ENCODE measurements around the gene CHAF1A. TPM values are rescaled to one million over a fixed set of nuclear protein-coding genes. Genes with fewer than 3 reads are reported as not detected.
A peak's percentile ranks its signal among the peaks of the same experiment; 100 is the strongest.

The CHAF1A gene
- total RNA-seq, 8 experiments from 2014 or later: 2.3 to 36.2 (median 3.1) TPM

- 57 to 94% (median 88%) methylated on average over 1 to 18 of the region's 32 CpGs; no CpG with 5 or more reads in 4 of the 10 experiments for WGBS, 10 experiments
- peak in 2 of 8 experiments; percentile 3 to 4 for ATAC-seq (replicated peaks in 6 of 8)
- H3K4me1 ChIP-seq (replicated peaks in 1 of 2): no peaks in the 10 kb centered on the region
- in situ Hi-C loops (cut with MboI; ENCODE audit: low pct_unique_long_range_greater_than_20kb in 2 of 9, low sequenced_read_pairs in 9 of 9, unreplicated experiment in 9 of 9): no loop called here
- peak overlapping the region in 1 of 2 donors; percentile 37 for H3K27ac ChIP-seq
- H3K4me3 ChIP-seq: no peak overlapping the region
Observed at GRCh38 chr19:4362101-4362828, 40.2 kb upstream of the CHAF1A start.

- in situ Hi-C loops (cut with MboI; ENCODE audit: low pct_unique_long_range_greater_than_20kb in 2 of 9, low sequenced_read_pairs in 9 of 9, unreplicated experiment in 9 of 9): no loop called here
- Histone ChIP-seq H3K27ac (peak overlapping the region in 1 of 2 donors; percentile 24), H3K4me3 (no peak overlapping the region), H3K4me1 (replicated peaks in 1 of 2) (no peaks in the 10 kb centered on the region)
- ATAC-seq (replicated peaks in 6 of 8): peak in 3 of 8 experiments; percentile 3 to 11 (median 4)
- 88% methylated on average over 3 of the region's 22 CpGs; no CpG with 5 or more reads in 9 of the 10 experiments for WGBS, 10 experiments
Observed at GRCh38 chr19:4362831-4363545, 39.5 kb upstream of the CHAF1A start.

GRCh38 chr19:4363571-4364304 is 38.7 kb upstream of the CHAF1A start:
- H3K27ac ChIP-seq: peak overlapping the region in 1 of 2 donors; percentile 24
- 80 to 100% (median 96%) methylated on average over 3 to 10 of the region's 26 CpGs; no CpG with 5 or more reads in 5 of the 10 experiments for WGBS, 10 experiments
- H3K4me3 ChIP-seq: no peak overlapping the region
- no peak for ATAC-seq (replicated peaks in 6 of 8)
- in situ Hi-C loops (cut with MboI; ENCODE audit: low pct_unique_long_range_greater_than_20kb in 2 of 9, low sequenced_read_pairs in 9 of 9, unreplicated experiment in 9 of 9): no loop called here
- peaks cover 0 to 1% of the 10 kb centered on the region in 2 donors for H3K4me1 ChIP-seq (replicated peaks in 1 of 2)

GRCh38 chr19:4365341-4365740 is 37.1 kb upstream of the CHAF1A start:
- H3K4me3 ChIP-seq: no peak overlapping the region
- 83 to 98% (median 90%) methylated on average over 4 to 8 of the region's 16 CpGs; no CpG with 5 or more reads in 7 of the 10 experiments for WGBS, 10 experiments
- no peak for ATAC-seq (replicated peaks in 6 of 8)
- in situ Hi-C loops (cut with MboI; ENCODE audit: low pct_unique_long_range_greater_than_20kb in 2 of 9, low sequenced_read_pairs in 9 of 9, unreplicated experiment in 9 of 9): no loop called here
- peaks cover 14 to 17% of the 10 kb centered on the region in 2 donors for H3K4me1 ChIP-seq (replicated peaks in 1 of 2)
- H3K27ac ChIP-seq: no peak overlapping the region

GRCh38 chr19:4365791-4366665 is 36.4 kb upstream of the CHAF1A start:
- in situ Hi-C loops (cut with MboI; ENCODE audit: low pct_unique_long_range_greater_than_20kb in 2 of 9, low sequenced_read_pairs in 9 of 9, unreplicated experiment in 9 of 9): no loop called here
- WGBS, 10 experiments: 100% methylated on average over 1 to 3 of the region's 19 CpGs; no CpG with 5 or more reads in 7 of the 10 experiments
- no peak overlapping the region for H3K4me3 ChIP-seq

GRCh38 chr19:4366666-4367335 is 35.6 kb upstream of the CHAF1A start:
- Histone ChIP-seq H3K4me1 (replicated peaks in 1 of 2) (peaks cover 15 to 19% of the 10 kb centered on the region in 2 donors), H3K4me3 (no peak overlapping the region), H3K27ac (no peak overlapping the region)
- WGBS, 10 experiments: 100% methylated on average over 1 to 3 of the region's 16 CpGs; no CpG with 5 or more reads in 7 of the 10 experiments
- ATAC-seq (replicated peaks in 6 of 8): no peak
- in situ Hi-C loops (cut with MboI; ENCODE audit: low pct_unique_long_range_greater_than_20kb in 2 of 9, low sequenced_read_pairs in 9 of 9, unreplicated experiment in 9 of 9): no loop called here

More at GRCh38 chr19:4365791-4366665, 36.4 kb upstream of the CHAF1A start:
- ATAC-seq (replicated peaks in 6 of 8): no peak
- peaks cover 15 to 19% of the 10 kb centered on the region in 2 donors for H3K4me1 ChIP-seq (replicated peaks in 1 of 2)
- no peak overlapping the region for H3K27ac ChIP-seq

GRCh38 chr19:4367336-4367723 is 35.1 kb upstream of the CHAF1A start:
- H3K4me3 ChIP-seq: no peak overlapping the region
- 20 to 100% (median 81%) methylated on average over 1 to 5 of the region's 10 CpGs; no CpG with 5 or more reads in 6 of the 10 experiments for WGBS, 10 experiments
- H3K27ac ChIP-seq: peak overlapping the region in 1 of 2 donors; percentile 13
- no peak for ATAC-seq (replicated peaks in 6 of 8)
- in situ Hi-C loops (cut with MboI; ENCODE audit: low pct_unique_long_range_greater_than_20kb in 2 of 9, low sequenced_read_pairs in 9 of 9, unreplicated experiment in 9 of 9): no loop called here
- peaks cover 15 to 19% of the 10 kb centered on the region in 2 donors for H3K4me1 ChIP-seq (replicated peaks in 1 of 2)

GRCh38 chr19:4367781-4368127 is 34.7 kb upstream of the CHAF1A start:
- peak in 1 of 8 experiments; percentile 3 for ATAC-seq (replicated peaks in 6 of 8)
- Histone ChIP-seq H3K4me3 (no peak overlapping the region), H3K4me1 (replicated peaks in 1 of 2) (peaks cover 15 to 19% of the 10 kb centered on the region in 2 donors), H3K27ac (peak overlapping the region in 1 of 2 donors; percentile 13)
- in situ Hi-C loops (cut with MboI; ENCODE audit: low pct_unique_long_range_greater_than_20kb in 2 of 9, low sequenced_read_pairs in 9 of 9, unreplicated experiment in 9 of 9): no loop called here
- 80 to 100% (median 96%) methylated on average over 2 to 4 of the region's 13 CpGs; no CpG with 5 or more reads in 7 of the 10 experiments for WGBS, 10 experiments

- Histone ChIP-seq H3K4me3 (no peak overlapping the region), H3K27ac (peak overlapping the region in 1 of 2 donors; percentile 55), H3K4me1 (replicated peaks in 1 of 2) (peaks cover 15 to 19% of the 10 kb centered on the region in 2 donors)
- 53 to 100% (median 89%) methylated on average over 1 to 11 of the region's 19 CpGs; no CpG with 5 or more reads in 6 of the 10 experiments for WGBS, 10 experiments
- in situ Hi-C loops (cut with MboI; ENCODE audit: low pct_unique_long_range_greater_than_20kb in 2 of 9, low sequenced_read_pairs in 9 of 9, unreplicated experiment in 9 of 9): no loop called here
- ATAC-seq (replicated peaks in 6 of 8): peak in 1 of 8 experiments; percentile 25
Observed at GRCh38 chr19:4368128-4368820, 34.2 kb upstream of the CHAF1A start.

- in situ Hi-C loops (cut with MboI; ENCODE audit: low pct_unique_long_range_greater_than_20kb in 2 of 9, low sequenced_read_pairs in 9 of 9, unreplicated experiment in 9 of 9): no loop called here
Observed at GRCh38 chr19:4369109-4369887, 33.1 kb upstream of the CHAF1A start.

GRCh38 chr19:4369888-4370260 is 32.6 kb upstream of the CHAF1A start:
- Histone ChIP-seq H3K4me1 (replicated peaks in 1 of 2) (peaks cover 29 to 32% of the 10 kb centered on the region in 2 donors), H3K27ac (peak overlapping the region in 1 of 2 donors; percentile 55), H3K4me3 (no peak overlapping the region)
- 48 to 73% (median 65%) methylated on average over 2 to 10 of the region's 21 CpGs; no CpG with 5 or more reads in 6 of the 10 experiments for WGBS, 10 experiments
- in situ Hi-C loops (cut with MboI; ENCODE audit: low pct_unique_long_range_greater_than_20kb in 2 of 9, low sequenced_read_pairs in 9 of 9, unreplicated experiment in 9 of 9): no loop called here
- ATAC-seq (replicated peaks in 6 of 8): peak in 6 of 8 experiments; percentile 32 to 49 (median 46)

More at GRCh38 chr19:4369109-4369887, 33.1 kb upstream of the CHAF1A start:
- Histone ChIP-seq H3K27ac (peak overlapping the region in 1 of 2 donors; percentile 55), H3K4me3 (no peak overlapping the region), H3K4me1 (replicated peaks in 1 of 2) (peaks cover 23 to 26% of the 10 kb centered on the region in 2 donors)
- WGBS, 10 experiments: 18 to 75% (median 33%) methylated on average over 2 to 6 of the region's 25 CpGs; no CpG with 5 or more reads in 7 of the 10 experiments
- ATAC-seq (replicated peaks in 6 of 8): peak; percentile 10 to 80 (median 43)

Data from motor neuron (in vitro differentiated cells).